GM21381 (cell line): ENCODE data around the gene ELAVL2.
"Not testable (repeated sequence)": the region's sequence is repeated elsewhere in the genome, so short reads cannot be mapped to it uniquely, and the experiment has no call there.

ENCODE experiments used
- ATAC-seq: cut with Tn5 transposase; IDR thresholded peaks from one replicate; pipeline ENCODE4 v1.9.1; 2021; ENCODE audit warnings: mild to moderate bottlenecking, moderate library complexity; ENCODE audit not compliant: unreplicated experiment

Gene ELAVL2

DNA sequence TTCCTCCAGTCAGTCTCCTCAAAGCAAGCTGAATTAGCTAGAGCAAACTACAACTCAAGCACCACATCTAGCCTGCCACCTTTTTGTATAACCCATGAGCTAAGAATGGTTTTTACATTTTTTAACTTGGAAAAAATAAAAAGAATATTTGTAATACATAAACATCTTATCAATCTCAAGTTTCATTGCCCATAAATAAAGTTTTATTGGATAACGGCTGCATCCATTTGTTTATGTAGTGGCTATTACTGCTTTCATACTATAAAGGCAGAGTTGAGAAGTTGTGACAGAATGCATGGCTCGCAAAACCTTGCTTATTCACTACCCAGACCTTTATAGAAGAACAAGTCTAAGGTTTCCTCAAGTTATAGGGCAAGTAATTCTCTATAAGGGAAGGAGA is 95.7 kb downstream of the ELAVL2 start:
- ATAC-seq: no peak

DNA sequence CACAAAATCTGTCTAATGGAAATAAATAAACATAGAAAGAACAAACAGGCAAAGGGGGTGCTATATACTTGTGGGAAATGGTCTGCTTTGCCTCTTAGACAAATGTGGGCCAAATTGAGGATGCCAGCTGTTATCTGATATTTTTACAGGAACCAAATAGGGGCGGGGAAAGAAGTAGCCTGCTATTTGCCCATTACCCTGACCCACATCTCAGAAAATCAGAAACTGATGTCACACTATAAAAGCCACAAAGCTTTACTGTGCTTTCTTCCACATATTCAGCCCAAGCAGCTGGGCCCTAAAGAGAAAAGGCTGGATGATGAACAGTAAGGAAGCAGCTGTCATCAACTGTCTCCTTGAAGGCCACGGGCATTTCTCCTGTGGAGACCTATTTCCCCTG is 97.3 kb downstream of the ELAVL2 start:
- no peak for ATAC-seq

DNA sequence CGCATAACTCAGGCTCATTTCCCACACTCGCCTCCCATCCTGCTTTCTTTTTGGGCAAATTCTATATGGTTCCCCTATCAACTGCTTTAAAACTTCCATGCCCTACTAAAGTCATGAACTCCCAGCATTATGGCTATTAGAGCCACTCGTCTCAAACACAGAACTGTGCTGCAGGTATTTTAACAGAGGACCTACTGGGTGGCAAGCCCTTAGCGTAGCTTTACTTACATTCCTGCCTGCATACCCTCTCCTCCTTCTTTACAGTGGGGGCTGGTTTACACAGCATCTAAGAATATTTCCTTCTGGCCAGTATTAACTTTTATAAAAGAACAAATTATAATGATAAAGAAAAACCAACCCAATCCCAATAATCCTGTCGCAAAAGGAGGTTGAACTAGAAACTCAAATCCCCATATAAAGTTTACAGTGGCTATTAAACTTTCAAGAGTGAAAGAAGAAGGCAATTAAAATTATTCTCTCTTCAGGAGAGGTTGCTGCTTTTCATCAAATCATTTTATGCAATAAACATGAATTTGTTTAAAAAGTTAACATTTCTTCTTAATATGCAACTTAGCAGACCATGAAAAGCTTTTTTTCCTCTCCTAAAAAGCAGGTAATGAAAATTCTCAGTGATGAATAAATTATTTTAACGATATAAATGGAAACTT is 100.6 kb downstream of the ELAVL2 start:
- ATAC-seq: no peak

DNA sequence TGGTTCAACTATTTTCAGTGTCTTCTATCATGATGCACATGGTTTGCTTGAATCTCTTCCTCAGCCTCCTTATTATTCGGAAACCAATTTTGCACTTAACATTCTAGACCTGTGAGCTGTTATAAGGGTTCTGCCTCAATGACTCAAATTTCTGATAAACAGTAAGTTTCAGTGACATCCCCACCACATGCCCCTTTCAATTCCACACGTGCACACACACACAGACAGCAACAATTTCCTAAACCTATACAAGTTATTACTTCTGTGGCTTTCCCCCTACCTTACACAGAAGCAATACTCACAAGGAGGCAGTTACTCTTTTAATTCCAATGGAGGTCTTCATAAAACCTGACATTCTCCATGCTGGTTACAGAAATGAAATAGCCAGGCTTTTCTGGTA is 102.4 kb downstream of the ELAVL2 start:
- ATAC-seq: no peak

DNA sequence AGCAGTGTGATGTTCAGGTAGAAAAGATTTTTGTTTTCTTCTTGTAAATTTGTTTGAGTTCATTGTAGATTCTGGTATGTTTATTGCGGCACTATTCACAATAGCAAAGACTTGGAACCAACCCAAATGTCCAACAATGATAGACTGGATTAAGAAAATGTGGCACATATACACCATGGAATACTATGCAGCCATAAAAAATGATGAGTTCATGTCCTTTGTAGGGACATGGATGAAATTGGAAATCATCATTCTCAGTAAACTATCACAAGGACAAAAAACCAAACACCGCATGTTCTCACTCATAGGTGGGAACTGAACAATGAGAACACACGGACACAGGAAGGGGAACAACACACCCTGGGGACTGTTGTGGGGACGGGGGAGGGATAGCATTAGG is 103.0 kb downstream of the ELAVL2 start:
- not testable (repeated sequence) for ATAC-seq

DNA sequence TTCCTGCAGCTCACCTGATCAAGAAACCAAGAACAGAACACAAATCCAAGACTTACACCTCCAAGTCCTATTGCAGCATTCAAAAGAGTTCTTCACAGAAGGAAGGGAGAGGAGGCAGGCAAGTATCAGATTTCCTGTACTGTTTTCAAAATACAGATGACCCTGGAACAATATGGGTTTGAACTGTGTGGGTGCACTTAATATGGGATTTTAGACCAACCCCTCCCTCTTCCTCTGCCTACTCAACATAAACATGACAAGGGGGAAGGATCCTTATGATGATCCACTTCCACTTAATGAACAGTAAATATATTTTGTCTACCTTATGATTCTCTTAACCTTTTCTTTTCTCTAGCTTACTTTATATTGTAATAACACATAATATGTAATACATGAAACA is 104.6 kb downstream of the ELAVL2 start:
- no peak for ATAC-seq

DNA sequence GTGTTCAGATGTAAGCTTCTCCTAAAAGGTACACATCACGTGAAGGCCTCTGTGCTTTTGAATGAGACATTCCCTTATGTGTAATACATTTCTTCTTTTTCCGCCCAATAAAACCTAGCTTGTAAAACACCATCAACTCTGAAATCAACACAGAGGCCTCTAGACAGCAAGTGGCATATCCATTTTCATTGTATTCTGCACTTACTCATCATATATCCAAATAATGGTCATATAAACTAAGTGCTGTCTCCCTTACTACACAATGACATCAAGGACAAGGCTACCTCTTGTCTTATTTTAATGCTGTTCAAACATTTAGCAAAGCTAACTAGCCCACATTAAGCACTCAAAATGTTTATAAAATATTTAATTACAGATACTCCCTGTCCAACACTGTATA is 108.5 kb downstream of the ELAVL2 start:
- no peak for ATAC-seq

DNA sequence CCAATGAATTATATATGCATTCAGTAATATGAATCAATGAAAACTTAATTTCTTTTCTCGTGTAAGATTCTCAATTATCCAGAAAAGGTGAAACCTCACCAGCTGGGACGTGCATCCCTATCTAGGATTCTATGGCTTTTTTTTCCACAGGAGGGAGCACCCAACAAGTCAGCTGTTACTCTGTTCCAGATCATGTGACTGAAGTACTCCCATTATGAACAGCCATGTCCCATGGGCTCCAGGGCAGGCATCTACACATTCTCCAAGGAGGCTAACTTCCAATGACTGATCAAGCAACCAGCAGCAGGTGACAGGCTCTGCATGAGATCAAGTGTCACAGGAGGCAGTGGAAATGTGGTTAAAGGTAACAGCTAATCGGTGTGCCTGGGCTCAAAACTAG is 118.8 kb downstream of the ELAVL2 start:
- ATAC-seq: no peak

DNA sequence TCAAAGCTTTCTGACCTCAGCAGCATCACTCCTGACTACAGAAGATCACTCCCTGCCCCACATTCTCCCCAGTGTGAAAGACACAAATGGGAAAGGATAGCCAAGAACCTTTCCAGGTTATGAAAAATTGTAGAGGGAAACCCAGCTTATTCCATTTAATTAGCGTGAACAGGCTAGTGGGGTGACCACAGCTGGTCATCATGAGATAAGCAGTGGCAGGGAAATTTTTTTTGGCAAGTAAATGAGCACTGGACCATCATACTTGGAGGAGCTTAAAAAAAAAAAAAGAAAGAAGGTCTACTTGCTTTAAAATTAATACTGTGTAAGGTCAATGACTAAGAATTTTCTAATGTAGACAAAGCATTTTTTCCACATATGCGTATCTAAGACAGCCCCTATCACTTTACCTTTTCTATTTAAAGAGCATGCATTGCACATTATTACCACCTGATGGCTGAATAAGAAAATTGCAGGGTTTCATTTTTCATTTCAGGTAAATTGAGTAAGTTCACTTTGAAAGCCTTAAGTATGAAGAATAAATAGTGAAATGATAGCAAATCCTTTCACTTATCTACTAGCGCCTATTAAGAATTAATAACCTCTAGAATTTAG is 123.6 kb downstream of the ELAVL2 start:
- ATAC-seq: no peak

DNA sequence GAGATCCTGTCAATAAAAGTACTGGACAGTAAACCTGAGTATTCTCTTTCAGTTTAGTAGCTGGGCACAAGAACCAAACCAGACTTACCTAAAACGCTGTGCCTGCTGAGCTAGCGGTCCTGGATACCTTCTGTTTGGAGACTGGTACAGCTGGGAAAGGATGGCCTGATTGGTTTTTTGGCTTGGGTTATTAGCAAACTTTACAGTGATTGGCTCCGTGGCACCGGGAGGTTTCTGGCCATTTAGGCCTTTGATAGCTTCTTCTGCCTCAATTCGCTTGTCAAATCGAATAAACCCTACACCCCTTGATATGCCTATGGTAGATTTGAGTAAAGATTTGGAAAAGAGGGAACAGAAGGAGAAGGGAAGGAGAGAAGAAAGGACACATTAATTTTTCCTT is 124.7 kb downstream of the ELAVL2 start:
- no peak for ATAC-seq

DNA sequence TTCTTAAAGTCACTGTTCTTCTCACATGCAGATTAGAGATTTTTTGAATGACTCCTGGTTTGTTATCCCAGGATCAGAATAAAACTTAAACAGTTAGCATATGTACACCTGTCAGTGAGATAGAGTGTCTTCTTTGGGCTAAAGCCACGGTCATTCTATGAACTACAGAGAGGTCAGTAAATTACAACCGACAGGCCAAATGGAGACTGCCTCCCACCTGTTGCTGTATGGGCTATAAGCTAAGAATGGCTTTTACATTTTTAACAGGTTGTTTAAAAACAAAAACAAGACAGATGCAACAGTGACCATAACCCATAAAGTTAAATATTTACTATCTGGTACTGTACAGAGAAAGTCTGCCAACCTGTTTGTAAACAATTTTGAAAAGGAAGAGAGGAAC is 125.7 kb downstream of the ELAVL2 start:
- ATAC-seq: no peak

DNA sequence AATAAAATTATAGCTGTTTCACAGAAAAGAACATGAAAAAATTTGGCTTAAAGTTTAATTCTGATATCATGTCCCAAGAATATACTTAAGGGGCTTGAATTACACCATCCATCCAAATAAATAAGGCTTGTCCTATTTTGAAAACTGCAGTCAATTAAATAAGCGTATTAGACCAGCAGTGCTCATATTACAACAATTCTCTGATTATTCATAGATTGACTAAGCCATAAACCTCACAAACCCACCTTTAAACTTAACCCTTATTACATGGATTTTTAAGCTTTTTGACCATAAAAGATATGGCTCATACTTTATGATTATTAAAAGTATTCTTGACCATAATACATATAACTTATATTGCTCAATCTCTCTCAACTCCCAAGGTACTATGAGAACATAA is 127.9 kb downstream of the ELAVL2 start:
- ATAC-seq: no peak

DNA sequence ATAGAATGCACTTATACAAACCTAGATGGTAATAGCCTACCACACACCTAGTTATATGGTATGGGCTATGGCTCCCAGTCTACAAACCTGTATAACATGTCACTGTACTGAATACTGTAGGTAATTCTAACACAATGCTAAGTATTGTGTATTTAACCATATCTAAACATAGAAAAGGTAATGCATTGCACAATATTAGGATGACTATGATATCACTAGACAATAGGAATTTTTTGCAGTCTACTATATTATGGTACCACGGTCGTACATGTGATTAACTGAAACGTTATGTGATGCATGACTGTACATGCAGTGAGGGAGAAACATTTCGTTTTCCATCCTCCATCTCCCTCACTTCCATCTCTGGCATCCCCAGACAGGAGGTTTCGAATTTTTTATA is 130.5 kb downstream of the ELAVL2 start:
- ATAC-seq: no peak

DNA sequence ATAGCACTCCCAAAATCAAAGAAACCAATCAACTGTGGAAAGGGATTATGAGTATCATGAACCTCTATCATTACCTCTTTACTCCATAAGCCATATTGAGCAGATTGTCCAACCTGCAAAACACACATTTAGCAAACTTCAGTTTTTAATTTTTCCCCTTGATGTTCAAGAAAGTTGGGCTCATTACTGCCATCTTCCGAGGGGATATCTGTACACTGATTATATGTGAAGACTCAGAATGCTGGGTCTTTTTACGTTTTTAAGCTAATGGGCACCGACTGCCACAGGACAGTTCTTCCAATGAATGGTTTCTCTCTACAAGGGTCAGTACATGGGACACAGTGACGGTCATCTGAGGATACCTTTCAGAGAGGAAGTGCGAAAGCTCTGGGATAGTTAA is 132.7 kb downstream of the ELAVL2 start:
- ATAC-seq: no peak

DNA sequence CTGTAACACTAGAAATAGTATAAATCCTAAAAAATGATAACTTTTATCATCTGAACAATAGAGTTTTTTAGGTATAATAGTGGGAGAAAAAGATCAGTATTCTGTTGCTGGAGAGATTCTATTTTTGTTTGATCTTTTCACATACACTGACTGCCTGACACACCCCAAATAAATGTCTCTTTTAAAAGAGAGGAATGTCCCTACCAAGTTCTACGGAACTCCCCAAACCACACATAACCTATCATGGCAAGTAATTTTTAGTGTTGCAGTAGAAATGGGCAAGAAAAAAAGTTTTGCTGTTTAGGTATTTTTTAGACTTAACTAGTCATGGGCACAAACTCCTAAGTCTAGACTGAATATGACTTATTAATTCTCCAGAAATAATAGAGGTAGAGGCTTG is 139.1 kb downstream of the ELAVL2 start:
- no peak for ATAC-seq

DNA sequence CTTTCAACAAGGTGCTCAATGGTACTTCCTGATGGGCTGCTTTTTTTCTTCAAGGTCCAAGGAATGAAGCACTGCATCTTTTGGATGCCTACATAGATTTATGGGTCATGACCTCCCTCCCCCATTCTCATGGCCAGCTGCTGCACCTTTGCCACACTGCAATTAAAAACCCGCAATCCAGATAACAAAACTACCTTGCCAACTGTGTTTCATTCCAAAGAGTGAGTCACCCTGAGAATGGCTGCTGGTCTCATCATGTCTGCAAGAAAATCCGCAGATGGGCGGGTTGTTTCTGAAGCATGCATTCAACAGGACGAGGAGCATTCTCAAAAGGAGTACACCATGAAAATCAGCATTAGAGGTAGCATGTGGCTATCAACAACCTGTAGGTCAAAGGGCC is 139.8 kb downstream of the ELAVL2 start:
- ATAC-seq: no peak

DNA sequence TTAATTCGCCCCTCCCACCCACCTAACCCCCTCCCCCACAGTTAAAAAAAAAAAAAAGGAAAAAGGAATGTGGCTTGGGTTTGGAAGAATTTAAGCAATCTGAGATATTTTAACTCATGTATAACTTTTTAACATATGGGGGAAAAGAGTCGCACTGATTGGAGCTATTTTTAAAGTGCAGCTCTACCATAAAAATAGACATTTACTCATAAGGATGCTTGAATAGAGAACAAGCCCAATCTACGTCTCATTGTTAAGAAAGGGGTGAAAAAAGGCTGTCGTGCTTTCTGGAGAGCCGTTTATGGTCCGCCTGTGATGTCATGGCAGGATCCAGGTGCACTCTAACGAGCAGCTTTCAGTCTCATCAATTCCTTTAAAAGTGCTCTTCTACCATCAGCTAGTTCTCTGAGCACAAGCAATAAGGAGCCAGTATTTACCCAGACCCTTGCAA is 142.4 kb downstream of the ELAVL2 start:
- ATAC-seq: no peak

DNA sequence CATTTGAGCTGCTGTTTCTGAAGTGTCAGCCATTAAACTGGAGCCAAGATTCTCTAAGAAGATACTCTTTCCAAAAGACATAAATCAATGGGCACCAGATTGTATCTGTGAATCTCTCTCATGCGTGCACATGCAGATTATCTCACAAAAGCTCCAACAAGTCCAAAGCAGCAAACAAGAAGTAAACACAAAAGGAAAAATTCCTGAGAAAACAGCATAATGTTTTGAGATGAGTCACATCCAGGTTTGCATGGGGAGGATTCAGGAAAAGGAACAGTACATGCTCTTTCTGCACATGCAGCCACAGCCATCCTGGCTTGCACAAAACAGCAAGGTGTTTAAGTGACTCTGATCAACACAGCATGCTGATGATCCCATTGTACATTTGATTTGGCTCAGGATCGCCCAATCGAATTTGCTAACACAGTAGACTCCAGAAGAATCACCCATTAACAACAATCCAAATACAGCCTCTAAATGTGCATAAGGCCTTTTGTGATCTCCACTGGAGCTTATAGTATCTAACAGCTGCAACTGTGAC is 143.1 kb downstream of the ELAVL2 start:
- no peak for ATAC-seq

DNA sequence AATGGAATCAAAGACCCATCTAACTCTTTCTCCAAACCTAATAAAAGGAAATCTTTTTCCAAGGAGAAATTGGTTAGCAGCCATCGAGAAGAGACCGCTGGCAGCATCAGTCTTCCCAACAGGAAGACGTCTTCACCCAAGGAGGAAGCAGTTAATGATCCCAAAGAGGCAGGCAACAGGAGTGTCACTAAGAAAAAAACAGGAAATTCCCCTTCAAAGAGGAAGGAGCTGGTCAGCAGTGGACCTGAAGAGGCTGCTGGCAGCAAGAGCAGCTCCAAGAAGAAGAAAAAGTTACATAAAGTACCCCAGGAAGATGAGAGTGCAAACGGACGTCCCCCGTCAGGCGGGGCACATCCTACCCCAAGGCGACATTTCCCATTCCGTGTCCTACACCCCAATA is 143.7 kb downstream of the ELAVL2 start:
- ATAC-seq: no peak

DNA sequence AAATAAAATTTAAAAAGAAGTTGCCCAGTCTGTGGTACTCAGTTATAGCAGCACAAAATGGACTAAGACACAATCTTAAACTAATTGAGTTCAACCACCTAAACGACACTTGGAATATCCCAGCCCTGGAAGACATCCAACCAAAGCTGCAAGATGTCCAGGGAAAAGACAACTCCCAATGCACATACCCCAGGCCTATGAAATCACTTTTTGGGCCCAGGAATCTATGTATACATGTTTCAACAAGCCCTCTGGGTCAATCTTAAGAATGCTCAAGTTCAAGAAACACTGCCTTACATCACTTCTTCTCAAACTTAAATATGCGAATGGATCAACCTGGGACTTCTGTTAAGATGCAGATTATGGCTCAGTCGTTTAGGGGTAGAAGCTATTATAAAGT is 148.6 kb downstream of the ELAVL2 start:
- ATAC-seq: no peak

DNA sequence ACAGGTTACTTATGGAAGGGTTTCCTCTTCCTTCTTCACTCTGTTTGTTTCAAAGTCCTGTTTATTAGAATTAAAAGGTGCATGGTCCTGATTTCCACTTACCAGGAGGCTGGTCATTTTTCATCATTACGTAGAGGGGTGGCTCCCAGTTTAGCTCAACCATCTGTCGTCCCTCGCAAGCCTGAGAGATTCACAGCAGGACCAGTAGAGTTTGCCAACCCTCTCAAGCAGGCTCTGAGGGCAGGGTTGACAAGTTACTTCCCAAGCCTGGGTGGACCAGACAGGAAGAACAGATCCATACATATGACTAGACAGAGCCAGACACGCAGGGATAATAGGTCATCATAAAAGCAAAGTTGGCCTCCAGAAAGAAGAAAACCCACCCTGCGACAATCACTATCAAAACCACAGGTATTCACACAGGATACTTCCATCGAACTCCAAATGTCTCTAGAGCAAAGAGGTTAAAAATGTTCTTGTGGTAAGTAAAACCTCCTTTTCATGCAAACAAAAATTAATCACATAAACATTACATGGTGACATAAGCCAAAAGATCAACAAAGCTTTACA is 151.9 kb downstream of the ELAVL2 start:
- ATAC-seq: no peak

DNA sequence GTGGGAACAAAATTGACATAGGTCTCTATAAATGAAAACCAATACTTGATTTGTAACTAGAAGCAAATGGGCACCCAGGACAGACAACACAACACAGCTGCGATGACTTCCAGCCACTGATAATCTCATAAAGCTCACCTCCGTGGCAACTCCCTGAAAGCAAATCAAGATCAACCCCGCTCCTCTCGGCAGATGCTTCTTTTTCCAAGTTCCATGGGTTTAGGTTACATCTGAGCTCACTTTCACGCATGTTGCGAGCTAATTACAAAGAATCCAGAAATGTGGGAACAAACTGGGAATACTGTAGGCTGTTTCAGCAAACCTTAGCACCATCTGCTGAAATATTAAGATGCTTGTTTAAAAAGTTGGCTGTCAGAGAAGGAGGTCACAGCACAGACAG is 153.9 kb downstream of the ELAVL2 start:
- no peak for ATAC-seq
